ENCODE data around the gene HNRNPA3. TPM values are rescaled to one million over a fixed set of nuclear protein-coding genes. Genes with fewer than 3 reads are reported as not detected.
A peak's percentile ranks its signal among the peaks of the same experiment; 100 is the strongest.

The HNRNPA3 gene
- total and polyA plus RNA-seq, 2 of the 13 experiments (the other 11 are each of a cell fraction or from before 2014, with no cell fraction given), result 73.3 to 97.7 TPM

DNA sequence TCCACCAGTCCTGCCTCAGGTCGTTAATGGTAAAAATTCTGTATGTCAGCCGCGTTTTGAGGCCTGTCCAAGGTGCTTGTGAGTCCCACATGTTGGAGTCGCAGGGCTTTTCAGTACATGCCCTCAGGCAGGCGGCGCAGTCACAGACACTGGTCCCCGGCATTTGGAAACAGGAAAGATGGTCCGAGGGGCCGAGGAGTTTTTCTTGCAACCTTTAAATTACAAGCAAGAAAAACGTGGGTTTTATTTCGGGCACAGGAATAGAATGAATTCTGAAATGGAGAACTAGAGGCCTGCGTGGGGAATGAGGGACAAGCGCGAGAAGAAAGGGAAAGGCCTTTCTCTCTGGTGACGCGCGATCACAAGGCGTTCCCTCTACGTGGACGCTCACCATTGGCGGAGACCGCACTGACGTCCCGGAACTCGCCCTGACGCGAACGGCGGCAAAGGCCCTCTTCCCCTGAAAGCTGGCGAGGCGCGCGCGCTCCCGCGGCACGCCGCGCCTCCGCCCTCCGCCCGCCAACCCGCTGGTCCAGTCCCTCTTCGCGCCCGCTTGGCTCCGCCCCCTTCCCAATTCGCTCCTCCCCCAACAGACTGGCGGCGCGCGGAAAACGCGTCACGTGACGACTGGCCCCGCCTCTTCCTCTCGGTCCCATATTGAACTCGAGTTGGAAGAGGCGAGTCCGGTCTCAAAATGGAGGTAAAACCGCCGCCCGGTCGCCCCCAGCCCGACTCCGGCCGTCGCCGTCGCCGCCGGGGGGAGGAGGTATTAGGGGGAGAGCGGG lies at the start of gene HNRNPA3 (continued):
- TF ChIP-seq SAP130 (CRISPR knock-in tag; IDR thresholded peaks at IDR 0.05; ENCODE audit: low read depth) (peak; percentile 89), CREB1 (IDR thresholded peaks at IDR 0.05) (peak; percentile 98), CREB1 (CRISPR knock-in tag; IDR thresholded peaks at IDR 0.05) (peak; percentile 93), YEATS4 (CRISPR knock-in tag; IDR thresholded peaks at IDR 0.05; ENCODE audit: borderline replicate concordance) (peak; percentile 95), ZNF562 (CRISPR knock-in tag; IDR thresholded peaks at IDR 0.05; ENCODE audit: borderline replicate concordance) (no peak), ISL2 (CRISPR knock-in tag; IDR thresholded peaks at IDR 0.05) (no peak; the same call in 1 of the 2 replicates), MTF2 (CRISPR knock-in tag; IDR thresholded peaks at IDR 0.05; ENCODE audit: borderline replicate concordance) (no peak), ZNF615 (CRISPR knock-in tag; IDR thresholded peaks at IDR 0.05; ENCODE audit: borderline replicate concordance) (peak; percentile 91; the same call in 1 of the 2 replicates), ZNF674 (CRISPR knock-in tag; IDR thresholded peaks at IDR 0.05; ENCODE audit: low read depth) (peak; percentile 92), RFX5 (IDR thresholded peaks at IDR 0.05; ENCODE audit: low read depth, low read length) (peak; percentile 70), ZEB1 (IDR thresholded peaks at IDR 0.05; ENCODE audit: insufficient replicate concordance, low read depth) (peak; percentile 37), POLR2AphosphoS5 (IDR thresholded peaks at IDR 0.05; ENCODE audit: low read depth, low read length) (peak; percentile 98), RXRB (CRISPR knock-in tag; IDR thresholded peaks at IDR 0.05; ENCODE audit: borderline replicate concordance) (no peak; the same call in 1 of the 2 replicates), REPIN1 (CRISPR knock-in tag; IDR thresholded peaks at IDR 0.05; ENCODE audit: borderline replicate concordance, low read depth) (no peak; the same call in 1 of the 2 replicates), ZNF510 (CRISPR knock-in tag; IDR thresholded peaks at IDR 0.05; ENCODE audit: low read depth) (no peak), ZNF703 (CRISPR knock-in tag; IDR thresholded peaks at IDR 0.05; ENCODE audit: borderline replicate concordance) (peak; percentile 41; the same call in 1 of the 2 replicates), ZNF616 (CRISPR knock-in tag; IDR thresholded peaks at IDR 0.05; ENCODE audit: low read depth) (no peak; the same call in 1 of the 2 replicates), ZNF749 (CRISPR knock-in tag; IDR thresholded peaks at IDR 0.05; ENCODE audit: borderline replicate concordance) (peak; percentile 75), ZNF670 (CRISPR knock-in tag; IDR thresholded peaks at IDR 0.05; ENCODE audit: borderline replicate concordance) (peak; percentile 58; the same call in 1 of the 2 replicates), ISX (CRISPR knock-in tag; conservative IDR thresholded peaks at IDR 0.05) (0 out of 2 replicates have a peak, but pooled peaks have one; percentile 35), ZNF333 (CRISPR knock-in tag; IDR thresholded peaks at IDR 0.05; ENCODE audit: borderline replicate concordance) (peak; percentile 61), ZNF160 (CRISPR knock-in tag; IDR thresholded peaks at IDR 0.05) (no peak; the same call in none of the 2 replicates)
- TF ChIP-seq, protein P1, sequence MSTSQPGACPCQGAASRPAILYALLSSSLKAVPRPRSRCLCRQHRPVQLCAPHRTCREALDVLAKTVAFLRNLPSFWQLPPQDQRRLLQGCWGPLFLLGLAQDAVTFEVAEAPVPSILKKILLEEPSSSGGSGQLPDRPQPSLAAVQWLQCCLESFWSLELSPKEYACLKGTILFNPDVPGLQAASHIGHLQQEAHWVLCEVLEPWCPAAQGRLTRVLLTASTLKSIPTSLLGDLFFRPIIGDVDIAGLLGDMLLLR (CRISPR knock-in tag; IDR thresholded peaks at IDR 0.05), result 0 out of 2 replicates have a peak, but pooled peaks have one; percentile 42
- TF ChIP-seq, protein P2, sequence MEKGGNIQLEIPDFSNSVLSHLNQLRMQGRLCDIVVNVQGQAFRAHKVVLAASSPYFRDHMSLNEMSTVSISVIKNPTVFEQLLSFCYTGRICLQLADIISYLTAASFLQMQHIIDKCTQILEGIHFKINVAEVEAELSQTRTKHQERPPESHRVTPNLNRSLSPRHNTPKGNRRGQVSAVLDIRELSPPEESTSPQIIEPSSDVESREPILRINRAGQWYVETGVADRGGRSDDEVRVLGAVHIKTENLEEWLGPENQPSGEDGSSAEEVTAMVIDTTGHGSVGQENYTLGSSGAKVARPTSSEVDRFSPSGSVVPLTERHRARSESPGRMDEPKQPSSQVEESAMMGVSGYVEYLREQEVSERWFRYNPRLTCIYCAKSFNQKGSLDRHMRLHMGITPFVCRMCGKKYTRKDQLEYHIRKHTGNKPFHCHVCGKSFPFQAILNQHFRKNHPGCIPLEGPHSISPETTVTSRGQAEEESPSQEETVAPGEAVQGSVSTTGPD (CRISPR knock-in tag; IDR thresholded peaks at IDR 0.05), result no peak
- TF ChIP-seq, protein P3, sequence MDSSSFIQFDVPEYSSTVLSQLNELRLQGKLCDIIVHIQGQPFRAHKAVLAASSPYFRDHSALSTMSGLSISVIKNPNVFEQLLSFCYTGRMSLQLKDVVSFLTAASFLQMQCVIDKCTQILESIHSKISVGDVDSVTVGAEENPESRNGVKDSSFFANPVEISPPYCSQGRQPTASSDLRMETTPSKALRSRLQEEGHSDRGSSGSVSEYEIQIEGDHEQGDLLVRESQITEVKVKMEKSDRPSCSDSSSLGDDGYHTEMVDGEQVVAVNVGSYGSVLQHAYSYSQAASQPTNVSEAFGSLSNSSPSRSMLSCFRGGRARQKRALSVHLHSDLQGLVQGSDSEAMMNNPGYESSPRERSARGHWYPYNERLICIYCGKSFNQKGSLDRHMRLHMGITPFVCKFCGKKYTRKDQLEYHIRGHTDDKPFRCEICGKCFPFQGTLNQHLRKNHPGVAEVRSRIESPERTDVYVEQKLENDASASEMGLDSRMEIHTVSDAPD (CRISPR knock-in tag; IDR thresholded peaks at IDR 0.05), result 0 out of 2 replicates have a peak, but pooled peaks have one; percentile 12
- TF ChIP-seq, protein P4, sequence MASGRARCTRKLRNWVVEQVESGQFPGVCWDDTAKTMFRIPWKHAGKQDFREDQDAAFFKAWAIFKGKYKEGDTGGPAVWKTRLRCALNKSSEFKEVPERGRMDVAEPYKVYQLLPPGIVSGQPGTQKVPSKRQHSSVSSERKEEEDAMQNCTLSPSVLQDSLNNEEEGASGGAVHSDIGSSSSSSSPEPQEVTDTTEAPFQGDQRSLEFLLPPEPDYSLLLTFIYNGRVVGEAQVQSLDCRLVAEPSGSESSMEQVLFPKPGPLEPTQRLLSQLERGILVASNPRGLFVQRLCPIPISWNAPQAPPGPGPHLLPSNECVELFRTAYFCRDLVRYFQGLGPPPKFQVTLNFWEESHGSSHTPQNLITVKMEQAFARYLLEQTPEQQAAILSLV (CRISPR knock-in tag; IDR thresholded peaks at IDR 0.05; ENCODE audit: borderline replicate concordance), result no peak

All from HepG2 (cell line).